Activated naive CD8-positive, alpha-beta T cell treated with anti-CD3 and anti-CD28 coated beads for 36 hours (primary cell): ENCODE data around the gene RHOBTB3. TPM values are rescaled to one million over a fixed set of nuclear protein-coding genes. Genes with fewer than 3 reads are reported as not detected.
A peak's percentile ranks its signal among the peaks of the same experiment; 100 is the strongest.
"Not testable (repeated sequence)": the region's sequence is repeated elsewhere in the genome, so short reads cannot be mapped to it uniquely, and the experiment has no call there.

Experiments used
- DNase-seq: peaks from one replicate; pipeline ENCODE4 v3.0.0; 2021
- H3K27ac Mint-ChIP-seq: one replicate; pipeline ENCODE4 v1.8.0; 2022; ENCODE audit warnings: mild to moderate bottlenecking, moderate library complexity, mixed read lengths
- H3K27me3 Mint-ChIP-seq: one replicate; pipeline ENCODE4 v1.8.0; 2022; ENCODE audit warnings: mild to moderate bottlenecking, mixed read lengths
- H3K36me3 Mint-ChIP-seq: one replicate; pipeline ENCODE4 v1.8.0; 2021; ENCODE audit warnings: mild to moderate bottlenecking, mixed read lengths
- H3K4me1 Mint-ChIP-seq: one replicate; pipeline ENCODE4 v1.8.0; 2021; ENCODE audit warnings: mixed read lengths
- H3K4me3 Mint-ChIP-seq: one replicate; pipeline ENCODE4 v1.8.0; 2022; ENCODE audit warnings: mild to moderate bottlenecking, moderate library complexity, mixed read lengths
- H3K9me3 Mint-ChIP-seq: one replicate; pipeline ENCODE4 v1.8.0; 2022; ENCODE audit warnings: mixed read lengths
- total RNA-seq, 2 experiments: library from RNA; stranded (reverse); gene quantifications; one replicate each; pipeline ENCODE4 v1.2.3, GENCODE V29; 2021

The RHOBTB3 gene
- total RNA-seq, 2 experiments from 2014 or later: 0.52 to 0.78 TPM

DNA sequence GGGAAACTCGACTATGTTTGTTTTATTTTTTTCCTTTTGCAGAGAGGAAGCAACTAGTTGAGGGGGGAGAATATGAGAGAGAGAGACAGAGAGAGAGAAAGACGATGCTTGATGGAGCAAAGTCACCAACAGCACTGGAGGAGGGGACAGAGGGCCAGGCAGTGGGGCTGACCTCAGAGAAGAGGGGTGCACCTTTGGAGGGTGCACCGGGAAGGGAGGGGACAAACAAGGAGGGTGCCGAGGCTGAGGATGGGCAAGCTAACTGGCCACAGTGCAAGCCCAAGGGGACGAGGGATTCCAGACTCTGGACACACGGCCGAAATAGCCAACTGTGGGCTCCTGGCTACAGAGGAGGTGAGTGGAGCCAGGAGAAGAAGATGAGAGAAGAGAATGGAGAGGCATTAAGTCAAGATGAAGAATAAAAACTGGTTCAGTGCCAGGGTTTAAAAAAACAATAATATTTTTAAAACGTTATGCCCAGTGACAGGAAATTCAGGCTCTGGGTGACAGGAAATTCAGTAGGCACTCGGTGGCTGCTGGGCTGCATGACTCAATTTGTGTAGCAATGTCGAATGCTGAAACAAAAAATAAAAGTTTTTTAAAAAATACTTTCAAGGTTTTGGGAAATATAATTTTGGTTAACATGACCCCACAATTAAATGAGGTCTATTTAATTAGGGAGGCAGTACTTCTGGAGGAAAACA is 104.7 kb downstream of the RHOBTB3 start:
- peaks cover 52% of the 10 kb centered on the region for H3K4me1 Mint-ChIP-seq
- H3K27me3 Mint-ChIP-seq: no peaks in the 10 kb centered on the region

DNA sequence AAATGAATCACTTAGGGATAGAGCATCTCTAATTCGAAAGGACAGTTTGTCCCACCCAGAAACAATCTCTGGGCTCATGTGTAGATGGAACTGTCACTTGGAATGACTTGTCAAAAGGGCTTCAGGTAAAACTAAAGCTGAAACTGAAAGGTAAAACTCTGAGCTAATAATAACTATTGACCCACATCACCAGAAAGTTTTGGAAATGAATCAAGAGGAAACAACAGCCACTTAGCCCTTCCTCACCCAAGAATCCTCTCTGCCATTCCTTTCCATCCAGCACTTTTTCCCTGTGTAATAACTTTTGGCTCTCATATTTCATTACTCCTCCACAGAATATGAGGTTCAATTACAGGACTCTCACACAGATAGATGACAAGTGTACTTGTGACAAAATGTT is 105.4 kb downstream of the RHOBTB3 start:
- peak overlapping the region; percentile 77 for H3K4me3 Mint-ChIP-seq
- no peaks in the 10 kb centered on the region for H3K9me3 Mint-ChIP-seq
- peaks cover 52% of the 10 kb centered on the region for H3K4me1 Mint-ChIP-seq
- H3K27ac Mint-ChIP-seq: peak overlapping the region; percentile 87
- H3K27me3 Mint-ChIP-seq: no peaks in the 10 kb centered on the region
- H3K36me3 Mint-ChIP-seq: no peaks in the 10 kb centered on the region
- DNase-seq: no peak

More for the DNA sequence above, 104.7 kb downstream of the RHOBTB3 start:
- no peaks in the 10 kb centered on the region for H3K9me3 Mint-ChIP-seq
- peak overlapping the region; percentile 77 for H3K4me3 Mint-ChIP-seq
- no peaks in the 10 kb centered on the region for H3K36me3 Mint-ChIP-seq
- H3K27ac Mint-ChIP-seq: peak overlapping the region; percentile 87
- no peak for DNase-seq

DNA sequence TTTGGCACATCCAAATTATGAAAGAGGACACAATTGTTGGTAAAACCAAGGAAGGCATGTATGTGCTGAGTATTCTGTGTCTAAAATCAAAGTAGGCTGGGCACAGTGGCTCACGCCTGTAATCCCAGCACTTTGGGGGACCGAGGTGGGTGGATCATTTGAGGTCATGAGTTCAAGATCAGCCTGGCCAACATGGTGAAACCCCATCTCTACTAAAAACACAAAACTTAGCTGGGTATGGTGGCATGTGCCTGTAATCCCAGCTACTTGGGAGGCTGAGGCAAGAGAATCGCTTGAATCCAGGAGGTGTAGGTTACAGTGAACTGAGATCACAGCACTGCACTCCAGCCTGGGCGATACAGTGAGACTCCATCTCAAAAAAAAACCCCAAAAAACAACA is 105.8 kb downstream of the RHOBTB3 start:
- not testable (repeated sequence) for H3K27me3 Mint-ChIP-seq, DNase-seq, H3K36me3 Mint-ChIP-seq, H3K9me3 Mint-ChIP-seq, H3K4me3 Mint-ChIP-seq
- peak overlapping the region; percentile 87 for H3K27ac Mint-ChIP-seq
- H3K4me1 Mint-ChIP-seq: peaks cover 51% of the 10 kb centered on the region

GRCh38 chr5:95837492-95837891 is 106.4 kb downstream of the RHOBTB3 start:
- no peak for DNase-seq
- no peak overlapping the region for H3K4me3 Mint-ChIP-seq
- H3K4me1 Mint-ChIP-seq: peaks cover 50% of the 10 kb centered on the region
- no peaks in the 10 kb centered on the region for H3K36me3 Mint-ChIP-seq
- H3K9me3 Mint-ChIP-seq: no peaks in the 10 kb centered on the region
- no peak overlapping the region for H3K27ac Mint-ChIP-seq
- H3K27me3 Mint-ChIP-seq: no peaks in the 10 kb centered on the region

DNA sequence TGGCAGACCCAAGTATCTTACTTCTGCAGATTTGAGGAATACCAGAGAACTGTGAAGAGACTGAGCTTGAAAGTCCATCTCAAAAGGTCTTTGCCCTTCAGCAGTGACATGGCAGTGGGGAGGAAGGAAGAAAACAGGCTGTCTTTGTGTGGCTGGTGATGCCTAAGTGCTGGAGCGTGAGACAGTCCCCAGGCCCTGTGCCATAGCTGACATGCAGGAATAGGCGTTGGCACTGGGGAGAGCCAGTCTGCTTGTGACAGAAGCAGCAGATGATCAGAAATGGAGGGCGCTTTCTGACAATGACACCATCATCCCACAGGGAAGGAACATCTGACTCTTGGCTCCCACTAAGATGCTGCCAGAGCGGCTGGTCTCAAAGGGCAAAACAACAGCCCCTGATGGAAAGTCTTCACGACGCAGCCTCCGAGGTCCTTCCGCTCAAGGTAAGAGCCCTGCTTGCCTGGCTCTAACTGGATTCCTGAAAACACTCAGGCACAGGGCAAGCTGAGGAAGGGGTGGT is 106.9 kb downstream of the RHOBTB3 start:
- Mint-ChIP-seq H3K9me3 (no peaks in the 10 kb centered on the region), H3K36me3 (no peaks in the 10 kb centered on the region), H3K4me1 (peaks cover 49% of the 10 kb centered on the region), H3K4me3 (no peak overlapping the region), H3K27ac (no peak overlapping the region), H3K27me3 (no peaks in the 10 kb centered on the region)
- no peak for DNase-seq

DNA sequence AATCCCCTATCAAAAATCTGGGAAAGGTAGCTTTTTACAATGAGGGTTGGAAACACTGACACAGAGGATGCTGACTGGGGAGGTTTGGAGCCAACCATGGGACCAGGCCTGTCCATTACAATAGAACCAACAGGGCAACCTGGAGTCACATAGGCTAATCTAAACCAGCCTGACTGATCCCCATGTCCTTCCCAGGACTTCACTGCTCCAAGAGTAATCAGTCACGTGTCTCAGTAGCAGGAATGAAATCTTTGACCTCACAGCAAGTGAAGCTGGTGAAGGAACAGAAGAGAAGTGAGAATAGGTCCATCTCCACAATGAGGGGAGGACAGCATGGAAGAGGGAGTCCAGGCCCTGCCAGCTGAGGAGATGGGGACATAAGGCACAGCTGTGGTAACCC is 107.4 kb downstream of the RHOBTB3 start:
- Mint-ChIP-seq H3K4me3 (no peak overlapping the region), H3K36me3 (no peaks in the 10 kb centered on the region), H3K4me1 (peaks cover 51% of the 10 kb centered on the region), H3K9me3 (no peaks in the 10 kb centered on the region), H3K27ac (no peak overlapping the region), H3K27me3 (no peaks in the 10 kb centered on the region)
- no peak for DNase-seq

GRCh38 chr5:95839658-95840057 is 108.5 kb downstream of the RHOBTB3 start:
- H3K9me3 Mint-ChIP-seq: no peaks in the 10 kb centered on the region
- no peak overlapping the region for H3K27ac Mint-ChIP-seq
- no peaks in the 10 kb centered on the region for H3K27me3 Mint-ChIP-seq
- H3K4me1 Mint-ChIP-seq: peaks cover 40% of the 10 kb centered on the region
- H3K36me3 Mint-ChIP-seq: no peaks in the 10 kb centered on the region
- no peak overlapping the region for H3K4me3 Mint-ChIP-seq
- DNase-seq: no peak

GRCh38 chr5:95840956-95841705 is 110.0 kb downstream of the RHOBTB3 start:
- no peaks in the 10 kb centered on the region for H3K36me3 Mint-ChIP-seq
- H3K4me3 Mint-ChIP-seq: no peak overlapping the region
- H3K4me1 Mint-ChIP-seq: peaks cover 32% of the 10 kb centered on the region
- H3K27me3 Mint-ChIP-seq: no peaks in the 10 kb centered on the region
- no peak for DNase-seq
- H3K27ac Mint-ChIP-seq: no peak overlapping the region
- no peaks in the 10 kb centered on the region for H3K9me3 Mint-ChIP-seq

DNA sequence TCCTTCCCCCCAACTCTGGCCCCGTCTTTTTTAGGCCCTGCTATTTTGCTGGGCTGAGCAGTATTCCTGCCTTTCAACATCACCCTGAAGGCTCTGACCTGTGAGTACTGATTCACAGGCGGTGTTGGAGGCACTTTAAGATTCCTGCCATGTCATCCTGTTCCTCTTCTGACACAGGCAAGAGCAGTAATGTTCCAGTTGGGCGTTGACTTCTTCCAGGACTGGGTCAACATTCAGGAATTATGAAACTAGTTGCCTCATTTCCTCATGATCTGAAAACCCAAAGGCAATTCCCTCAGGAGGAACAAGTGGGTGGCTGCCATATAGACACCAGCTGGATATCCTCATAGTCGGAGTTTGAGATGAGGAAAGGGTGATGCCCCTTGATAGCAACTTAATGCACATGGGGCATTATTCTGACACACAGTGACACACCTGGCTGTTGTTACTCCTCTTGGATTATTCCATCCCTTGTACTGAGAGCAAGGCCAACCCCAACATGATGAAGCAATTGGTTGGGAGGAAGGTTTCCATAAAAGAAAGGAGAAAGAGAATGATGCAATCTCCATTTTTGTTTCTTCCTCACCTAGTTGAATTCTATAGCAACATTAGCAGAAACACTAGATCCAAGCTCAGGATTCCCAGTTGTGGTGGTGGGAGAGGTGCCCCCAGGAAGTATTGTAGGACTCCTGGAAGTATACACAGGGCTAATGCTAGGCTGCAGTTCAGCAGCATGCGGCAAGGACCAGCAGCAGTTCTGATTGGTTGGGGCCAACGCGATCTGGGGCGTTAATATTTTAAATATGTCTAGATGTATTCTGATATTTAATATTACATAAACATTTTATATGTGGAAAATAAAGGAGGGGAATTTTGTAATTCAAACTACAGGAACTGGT is 111.0 kb downstream of the RHOBTB3 start:
- H3K36me3 Mint-ChIP-seq: no peaks in the 10 kb centered on the region
- no peaks in the 10 kb centered on the region for H3K27me3 Mint-ChIP-seq
- DNase-seq: no peak
- no peak overlapping the region for H3K27ac Mint-ChIP-seq
- no peaks in the 10 kb centered on the region for H3K9me3 Mint-ChIP-seq
- no peak overlapping the region for H3K4me3 Mint-ChIP-seq
- peaks cover 24% of the 10 kb centered on the region for H3K4me1 Mint-ChIP-seq

GRCh38 chr5:95842854-95843544 is 111.9 kb downstream of the RHOBTB3 start:
- H3K4me3 Mint-ChIP-seq: peak overlapping the region; percentile 27
- H3K27ac Mint-ChIP-seq: peak overlapping the region; percentile 80
- no peaks in the 10 kb centered on the region for H3K27me3 Mint-ChIP-seq

GRCh38 chr5:95843733-95844223 is 112.6 kb downstream of the RHOBTB3 start:
- no peak for DNase-seq
- Mint-ChIP-seq H3K4me3 (no peak overlapping the region), H3K27ac (no peak overlapping the region), H3K27me3 (no peaks in the 10 kb centered on the region), H3K36me3 (no peaks in the 10 kb centered on the region), H3K9me3 (no peaks in the 10 kb centered on the region), H3K4me1 (peaks cover 17% of the 10 kb centered on the region)

More at GRCh38 chr5:95842854-95843544, 111.9 kb downstream of the RHOBTB3 start:
- Mint-ChIP-seq H3K36me3 (no peaks in the 10 kb centered on the region), H3K4me1 (peaks cover 17% of the 10 kb centered on the region), H3K9me3 (no peaks in the 10 kb centered on the region)
- DNase-seq: peak; percentile 71

- Mint-ChIP-seq H3K4me3 (no peak overlapping the region), H3K4me1 (peaks cover 16% of the 10 kb centered on the region), H3K27me3 (no peaks in the 10 kb centered on the region), H3K27ac (no peak overlapping the region), H3K36me3 (no peaks in the 10 kb centered on the region), H3K9me3 (no peaks in the 10 kb centered on the region)
- no peak for DNase-seq
Measured at GRCh38 chr5:95845391-95845790, 114.3 kb downstream of the RHOBTB3 start.
